ENCODE results near the gene ITGA8.

Gene ITGA8

DNA sequence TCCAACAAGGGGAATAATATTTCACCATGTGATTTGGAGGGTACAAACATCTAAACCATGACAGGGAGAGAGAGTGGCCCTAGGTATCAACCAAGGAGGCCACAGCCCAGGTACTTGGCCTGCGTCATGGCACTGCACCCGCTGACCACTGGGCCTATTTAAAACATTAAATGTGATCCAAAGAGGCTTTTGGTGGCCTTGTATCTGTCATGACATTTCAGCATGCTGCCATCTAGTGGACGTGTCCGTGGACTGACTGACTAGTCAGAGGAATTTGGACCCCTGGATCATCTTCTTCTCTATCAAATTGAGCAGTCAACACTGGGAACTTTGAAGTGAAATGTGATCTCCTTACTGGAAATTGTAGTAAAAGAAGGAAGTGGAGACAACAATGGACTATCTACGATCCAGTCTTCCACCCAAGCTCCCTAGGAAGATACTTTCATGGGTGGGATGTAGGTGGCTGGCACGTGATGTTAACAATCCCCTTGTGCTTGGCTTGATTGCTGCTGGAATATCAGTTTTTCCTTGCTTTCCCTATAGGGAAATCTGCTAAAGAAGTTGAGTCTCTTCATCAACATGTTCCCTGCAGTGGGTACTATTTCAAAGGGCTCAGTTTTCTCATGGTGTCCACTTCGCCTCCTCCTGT lies 24.6 kb upstream of the ITGA8 start:
- peak; percentile 44 for DNase-seq (ENCODE audit: low spot score)
- TF ChIP-seq, protein P1, sequence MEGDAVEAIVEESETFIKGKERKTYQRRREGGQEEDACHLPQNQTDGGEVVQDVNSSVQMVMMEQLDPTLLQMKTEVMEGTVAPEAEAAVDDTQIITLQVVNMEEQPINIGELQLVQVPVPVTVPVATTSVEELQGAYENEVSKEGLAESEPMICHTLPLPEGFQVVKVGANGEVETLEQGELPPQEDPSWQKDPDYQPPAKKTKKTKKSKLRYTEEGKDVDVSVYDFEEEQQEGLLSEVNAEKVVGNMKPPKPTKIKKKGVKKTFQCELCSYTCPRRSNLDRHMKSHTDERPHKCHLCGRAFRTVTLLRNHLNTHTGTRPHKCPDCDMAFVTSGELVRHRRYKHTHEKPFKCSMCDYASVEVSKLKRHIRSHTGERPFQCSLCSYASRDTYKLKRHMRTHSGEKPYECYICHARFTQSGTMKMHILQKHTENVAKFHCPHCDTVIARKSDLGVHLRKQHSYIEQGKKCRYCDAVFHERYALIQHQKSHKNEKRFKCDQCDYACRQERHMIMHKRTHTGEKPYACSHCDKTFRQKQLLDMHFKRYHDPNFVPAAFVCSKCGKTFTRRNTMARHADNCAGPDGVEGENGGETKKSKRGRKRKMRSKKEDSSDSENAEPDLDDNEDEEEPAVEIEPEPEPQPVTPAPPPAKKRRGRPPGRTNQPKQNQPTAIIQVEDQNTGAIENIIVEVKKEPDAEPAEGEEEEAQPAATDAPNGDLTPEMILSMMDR (IDR thresholded peaks at IDR 0.05; ENCODE audit: extremely low read depth, insufficient read depth, missing control alignments), result peak; percentile 72
- in situ Hi-C loops (cut with MboI; ENCODE audit: low pct_unique_long_range_greater_than_20kb, low sequenced_read_pairs, unreplicated experiment), result loop anchor here (25.0 kb wide), 1 partner anchor 307 kb away; no protein-coding TSS in a partner anchor

DNA sequence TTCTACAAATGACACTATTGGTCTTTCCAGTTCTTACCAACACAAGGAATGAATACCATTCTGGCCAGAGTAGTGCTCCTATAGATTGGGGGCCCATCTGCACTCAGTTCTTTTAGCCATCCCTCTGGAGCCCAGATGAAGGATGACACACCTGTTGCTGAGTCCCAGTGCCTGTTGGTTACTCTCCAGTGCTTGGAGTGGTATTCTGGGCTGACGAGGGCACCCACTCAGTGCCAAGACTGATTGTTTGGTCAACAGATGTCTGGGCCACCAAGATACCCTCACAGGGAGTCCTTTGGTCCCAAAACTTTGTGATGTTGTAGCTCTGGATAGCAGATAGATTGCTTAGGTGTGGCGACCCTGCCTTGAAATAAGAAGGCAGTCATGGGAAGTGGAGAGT lies 23.7 kb upstream of the ITGA8 start:
- in situ Hi-C loops (cut with MboI; ENCODE audit: low pct_unique_long_range_greater_than_20kb, low sequenced_read_pairs, unreplicated experiment), result loop anchor here (25.0 kb wide), 1 partner anchor 306 kb away; no protein-coding TSS in a partner anchor
- DNase-seq (ENCODE audit: low spot score), result no peak
- TF ChIP-seq, protein P1 (IDR thresholded peaks at IDR 0.05; ENCODE audit: extremely low read depth, insufficient read depth, missing control alignments), result no peak

DNA sequence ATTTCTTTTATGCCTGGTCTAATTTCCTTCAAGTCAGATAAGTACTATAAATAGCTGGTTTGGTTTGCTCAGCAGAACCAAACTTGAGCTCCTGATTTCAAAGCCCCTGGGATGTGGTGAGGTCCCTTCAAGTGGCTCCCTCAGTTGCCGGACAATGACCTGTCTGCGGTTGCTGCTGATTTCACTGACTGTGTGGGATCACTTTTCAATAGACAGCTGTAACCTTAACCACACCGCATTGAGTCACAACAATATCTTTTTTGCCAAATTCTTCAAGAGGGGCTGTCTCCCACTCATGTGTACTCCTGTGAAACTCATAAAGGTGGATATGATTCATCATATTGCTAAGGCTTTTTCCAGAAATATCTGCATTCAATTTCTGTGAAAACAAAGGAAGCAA lies 23.1 kb upstream of the ITGA8 start:
- TF ChIP-seq, protein P1 (IDR thresholded peaks at IDR 0.05; ENCODE audit: extremely low read depth, insufficient read depth, missing control alignments), result no peak
- DNase-seq (ENCODE audit: low spot score), result no peak

DNA sequence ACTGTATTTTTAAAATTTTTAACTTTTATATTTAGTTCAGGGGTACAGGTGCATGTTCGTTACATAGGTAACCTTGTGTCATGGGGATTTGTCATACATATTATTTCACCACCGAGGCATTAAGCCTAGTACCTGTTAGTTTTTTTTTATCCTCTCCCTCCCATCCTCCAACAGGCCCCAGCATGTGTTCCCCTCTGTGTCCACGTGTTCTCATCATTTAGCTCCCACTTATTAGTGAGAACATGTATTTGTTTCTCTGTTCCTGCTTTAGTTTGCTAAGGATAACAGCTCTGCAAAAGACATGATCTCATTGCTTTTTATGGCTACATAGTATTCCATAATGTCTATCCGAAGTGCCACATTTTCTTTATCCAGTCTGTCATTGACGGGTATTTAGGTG lies 22.4 kb upstream of the ITGA8 start:
- in situ Hi-C loops (cut with MboI; ENCODE audit: low pct_unique_long_range_greater_than_20kb, low sequenced_read_pairs, unreplicated experiment), result loop anchor here (25.0 kb wide), 1 partner anchor 305 kb away; no protein-coding TSS in a partner anchor
- TF ChIP-seq, protein P1 (IDR thresholded peaks at IDR 0.05; ENCODE audit: extremely low read depth, insufficient read depth, missing control alignments), result no peak
- no peak for DNase-seq (ENCODE audit: low spot score)

More for the DNA sequence above, 23.1 kb upstream of the ITGA8 start:
- in situ Hi-C loops (cut with MboI; ENCODE audit: low pct_unique_long_range_greater_than_20kb, low sequenced_read_pairs, unreplicated experiment), result loop anchor here (25.0 kb wide), 1 partner anchor 306 kb away; no protein-coding TSS in a partner anchor

DNA sequence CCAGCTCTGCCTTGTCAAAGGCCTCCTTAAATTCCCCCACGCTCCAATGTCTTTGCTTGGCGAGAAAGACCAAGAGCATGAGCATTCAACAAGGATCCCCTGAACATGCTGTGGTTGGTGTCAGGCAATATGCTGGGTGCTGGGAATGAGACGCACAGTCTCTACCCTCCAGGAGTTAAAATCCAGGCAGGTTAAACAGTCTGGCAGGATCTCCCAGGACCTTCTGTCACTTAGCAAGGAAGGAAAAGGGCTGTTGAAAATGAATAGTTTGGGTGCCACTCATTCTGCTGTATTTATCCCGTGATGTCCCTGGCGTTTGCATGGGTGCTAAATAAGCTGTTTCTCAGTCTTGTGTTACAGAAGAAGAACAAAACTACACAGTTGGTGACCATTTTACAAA lies 21.9 kb upstream of the ITGA8 start:
- in situ Hi-C loops (cut with MboI; ENCODE audit: low pct_unique_long_range_greater_than_20kb, low sequenced_read_pairs, unreplicated experiment), result loop anchor here (25.0 kb wide), 1 partner anchor 304 kb away; no protein-coding TSS in a partner anchor
- no peak for DNase-seq (ENCODE audit: low spot score)
- TF ChIP-seq, protein P1 (IDR thresholded peaks at IDR 0.05; ENCODE audit: extremely low read depth, insufficient read depth, missing control alignments), result no peak

DNA sequence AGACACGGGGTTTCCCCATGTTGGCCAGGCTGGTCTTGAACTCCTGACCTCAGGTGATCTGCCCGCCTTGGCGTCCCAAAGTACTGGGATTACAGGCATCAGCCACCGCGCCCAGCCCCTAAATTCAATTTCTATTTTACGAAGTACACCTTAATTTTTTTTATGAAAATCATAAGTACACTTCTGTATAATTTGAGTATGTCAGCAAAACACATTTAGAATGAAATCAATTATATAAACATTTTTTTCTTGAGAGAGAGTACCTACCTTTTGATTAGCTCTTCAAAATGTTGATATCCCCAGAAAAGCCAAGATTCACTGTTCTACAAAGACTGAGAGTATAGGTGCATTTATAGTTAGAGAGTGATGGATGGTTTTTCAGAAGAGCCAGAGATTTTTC lies 20.5 kb upstream of the ITGA8 start:
- in situ Hi-C loops (cut with MboI; ENCODE audit: low pct_unique_long_range_greater_than_20kb, low sequenced_read_pairs, unreplicated experiment), result loop anchor here (25.0 kb wide), 1 partner anchor 303 kb away; no protein-coding TSS in a partner anchor
- TF ChIP-seq, protein P1 (IDR thresholded peaks at IDR 0.05; ENCODE audit: extremely low read depth, insufficient read depth, missing control alignments), result no peak
- DNase-seq (ENCODE audit: low spot score), result no peak

Measured in GM13977 (cell line).